Large intestine (tissue), 3 donors: ENCODE measurements around the gene PPP2R5E. TPM values are rescaled to one million over a fixed set of nuclear protein-coding genes. Genes with fewer than 3 reads are reported as not detected.

Source experiments
- DNase-seq, 2 donors: peaks; one replicate each; pipeline versions ENCODE4 v3.0.0 to v3.0.0-alpha.2; 2013
- H3K27ac ChIP-seq: one replicate; pipeline ENCODE4 v1.5.1; 2013; ENCODE audit warnings: low read length
- H3K27me3 ChIP-seq: 2 replicates; pipeline ENCODE4 v1.6.1; 2013; ENCODE audit warnings: low read length; ENCODE audit not compliant: control insufficient read depth, insufficient read depth
- H3K36me3 ChIP-seq: 2 replicates; pipeline ENCODE4 v1.6.1; 2013; ENCODE audit warnings: low read length; ENCODE audit not compliant: control insufficient read depth, insufficient read depth
- H3K4me1 ChIP-seq: one replicate; pipeline ENCODE4 v1.6.1; 2013; ENCODE audit warnings: low read length; ENCODE audit not compliant: control insufficient read depth, insufficient read depth
- H3K4me3 ChIP-seq: one replicate; pipeline ENCODE4 v1.5.1; 2013; ENCODE audit warnings: low read length
- H3K9me3 ChIP-seq: one replicate; pipeline ENCODE4 v1.6.1; 2013; ENCODE audit warnings: mild to moderate bottlenecking, low read depth, low read length, moderate library complexity; ENCODE audit not compliant: control insufficient read depth
- WGBS: methylation state at CpG from one replicate; pipeline ENCODE4 v1.1.5; 2013; ENCODE audit warnings: low lambda C conversion rate; ENCODE audit not compliant: insufficient coverage; 5-methylcytosine and 5-hydroxymethylcytosine counted together
- polyA plus RNA-seq: library from polyadenylated mRNA; unstranded; fragments of 120-200 nt; gene quantifications from one replicate; pipeline ENCODE4 v1.2.1, GENCODE V29; 2013

The PPP2R5E gene
- polyA plus RNA-seq, 1 donor, result 22.4 TPM

DNA sequence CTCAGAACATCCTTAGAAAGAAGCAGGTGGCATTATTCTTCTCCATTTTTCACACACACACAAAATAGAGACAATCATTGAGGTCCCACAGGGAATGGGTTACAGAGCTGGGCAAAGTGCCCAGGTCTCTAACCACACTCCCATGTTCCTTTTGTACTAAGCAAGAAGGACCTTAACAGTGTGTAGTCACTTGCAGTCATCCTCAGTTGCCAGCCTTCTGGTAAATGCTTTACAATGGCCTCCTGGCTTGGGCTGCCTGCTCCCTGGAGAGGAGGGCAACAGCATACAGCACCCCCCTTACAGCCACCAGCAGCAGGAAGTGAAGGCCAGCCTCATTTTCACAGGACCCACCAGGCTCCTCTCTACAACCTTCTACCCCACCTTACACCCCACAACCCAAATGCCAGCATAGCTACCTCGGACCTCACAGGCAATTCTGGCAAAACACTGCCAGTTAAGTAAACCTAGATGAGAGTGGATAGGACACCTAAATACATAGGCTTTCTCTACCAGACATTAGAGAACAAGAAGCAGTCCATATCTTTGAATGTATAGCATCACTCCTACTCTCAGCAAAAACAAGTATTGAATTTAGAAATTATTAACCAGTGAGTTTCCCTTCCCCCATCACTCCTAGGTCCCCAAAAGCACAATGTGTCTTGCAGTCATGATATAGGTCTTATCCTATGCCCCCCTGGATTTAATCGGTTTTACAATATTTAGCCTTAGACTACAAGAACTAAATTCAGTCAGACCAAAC is 88.1 kb downstream of the PPP2R5E start:
- Histone ChIP-seq H3K27ac (no peak overlapping the region), H3K27me3 (no peaks in the 10 kb centered on the region), H3K4me3 (no peak overlapping the region), H3K36me3 (peaks cover 16% of the 10 kb centered on the region), H3K9me3 (no peaks in the 10 kb centered on the region), H3K4me1 (no peaks in the 10 kb centered on the region)
- DNase-seq, result no peak
- no CpG with 5 or more reads among the region's 2 CpGs for WGBS

DNA sequence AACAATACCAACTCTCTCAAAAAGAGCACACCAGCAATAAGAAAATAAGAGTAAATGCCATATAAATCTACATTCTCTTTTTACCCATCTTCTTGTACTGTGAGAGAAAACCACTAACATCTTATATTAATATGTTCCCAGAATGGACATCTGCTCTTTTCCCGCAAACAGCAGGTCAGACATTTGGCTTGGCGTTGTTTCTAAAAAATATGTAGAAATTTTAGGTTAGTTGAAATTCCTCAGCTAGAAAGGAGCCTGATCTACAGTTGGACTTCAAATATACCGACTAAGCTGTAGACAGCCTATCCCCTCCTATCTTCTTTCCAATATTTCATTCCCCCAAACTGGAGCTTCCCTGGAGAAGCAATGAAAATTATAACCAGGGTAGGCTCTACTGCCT is 88.7 kb downstream of the PPP2R5E start:
- Histone ChIP-seq H3K27me3 (no peaks in the 10 kb centered on the region), H3K36me3 (peaks cover 16% of the 10 kb centered on the region), H3K4me1 (no peaks in the 10 kb centered on the region), H3K27ac (no peak overlapping the region), H3K9me3 (no peaks in the 10 kb centered on the region), H3K4me3 (no peak overlapping the region)
- no CpG with 5 or more reads among the region's 3 CpGs for WGBS
- no peak for DNase-seq

DNA sequence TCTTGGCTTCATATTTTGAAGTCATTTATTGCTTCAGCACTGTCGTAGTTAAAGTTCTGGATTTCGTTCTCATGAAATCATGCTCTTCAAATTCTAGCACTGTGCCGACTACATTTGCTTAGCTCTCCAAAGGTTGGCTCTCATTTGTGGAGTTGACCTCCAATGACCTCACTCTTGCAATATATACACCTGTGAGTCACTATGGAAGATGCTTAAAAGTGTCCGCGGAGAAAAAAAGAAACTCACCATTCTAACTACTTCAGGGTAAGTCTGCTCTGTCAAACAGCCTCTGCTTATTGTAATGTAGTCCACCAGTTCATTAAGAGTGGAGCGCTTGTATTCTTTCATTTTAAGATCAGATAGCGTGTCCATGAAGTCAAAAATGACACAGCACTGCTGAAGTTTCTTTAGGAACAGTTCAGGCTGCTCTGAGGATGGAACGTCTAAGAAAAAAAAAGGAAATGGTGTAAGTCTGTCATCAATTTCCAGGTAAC is 89.7 kb downstream of the PPP2R5E start:
- WGBS, result 100% methylated on average over 2 of the region's 8 CpGs
- no peaks in the 10 kb centered on the region for H3K27me3 ChIP-seq
- no peak overlapping the region for H3K4me3 ChIP-seq
- no peaks in the 10 kb centered on the region for H3K9me3 ChIP-seq
- no peak for DNase-seq
- no peaks in the 10 kb centered on the region for H3K4me1 ChIP-seq
- no peak overlapping the region for H3K27ac ChIP-seq
- peaks cover 19% of the 10 kb centered on the region for H3K36me3 ChIP-seq

DNA sequence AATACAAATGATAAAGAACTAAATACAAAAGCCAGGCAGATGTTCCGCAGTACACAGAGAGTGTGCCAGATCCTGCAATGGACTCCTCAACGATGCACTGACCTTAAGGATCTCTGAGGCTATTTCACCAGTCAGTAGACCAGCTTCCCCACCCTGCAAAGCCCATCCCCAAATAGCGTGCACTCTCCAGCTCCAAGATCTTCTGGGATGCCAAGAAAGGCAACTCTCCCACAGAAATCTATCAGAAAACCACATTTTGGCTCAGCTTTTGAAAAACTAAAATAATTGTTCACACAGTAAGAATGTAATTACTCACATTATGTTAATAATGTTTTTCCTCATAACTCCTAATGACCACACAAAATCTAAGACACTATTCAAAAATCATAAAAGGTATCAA is 90.4 kb downstream of the PPP2R5E start:
- no peak overlapping the region for H3K27ac ChIP-seq
- no peaks in the 10 kb centered on the region for H3K4me1 ChIP-seq
- no peaks in the 10 kb centered on the region for H3K9me3 ChIP-seq
- no peaks in the 10 kb centered on the region for H3K27me3 ChIP-seq
- no peak for DNase-seq
- WGBS, result no CpG with 5 or more reads among the region's 3 CpGs
- H3K4me3 ChIP-seq, result no peak overlapping the region
- H3K36me3 ChIP-seq, result peaks cover 19% of the 10 kb centered on the region

DNA sequence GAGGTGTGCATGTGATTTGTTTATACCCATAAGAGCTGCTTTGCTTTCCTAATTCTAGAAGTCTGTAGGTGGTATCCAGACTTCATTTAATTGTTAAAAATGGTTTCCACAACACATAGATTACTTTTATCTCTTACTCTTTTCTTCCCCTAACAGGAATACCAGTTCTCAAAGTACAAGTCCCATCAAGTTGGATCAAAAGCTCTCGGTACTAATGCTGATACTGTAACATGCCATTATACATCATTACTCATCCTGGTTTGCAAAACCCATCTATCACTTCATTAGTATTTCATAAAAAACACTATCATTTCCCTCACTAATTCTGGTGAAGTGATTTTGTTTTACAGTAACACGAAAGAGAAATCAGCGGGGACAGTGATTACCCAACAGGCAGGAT is 94.3 kb downstream of the PPP2R5E start:
- WGBS, result no CpG with 5 or more reads among the region's 3 CpGs
- H3K27me3 ChIP-seq, result no peaks in the 10 kb centered on the region
- H3K4me3 ChIP-seq, result no peak overlapping the region
- H3K4me1 ChIP-seq, result no peaks in the 10 kb centered on the region
- no peaks in the 10 kb centered on the region for H3K9me3 ChIP-seq
- no peak overlapping the region for H3K27ac ChIP-seq
- DNase-seq, result no peak
- H3K36me3 ChIP-seq, result peaks cover 22% of the 10 kb centered on the region

DNA sequence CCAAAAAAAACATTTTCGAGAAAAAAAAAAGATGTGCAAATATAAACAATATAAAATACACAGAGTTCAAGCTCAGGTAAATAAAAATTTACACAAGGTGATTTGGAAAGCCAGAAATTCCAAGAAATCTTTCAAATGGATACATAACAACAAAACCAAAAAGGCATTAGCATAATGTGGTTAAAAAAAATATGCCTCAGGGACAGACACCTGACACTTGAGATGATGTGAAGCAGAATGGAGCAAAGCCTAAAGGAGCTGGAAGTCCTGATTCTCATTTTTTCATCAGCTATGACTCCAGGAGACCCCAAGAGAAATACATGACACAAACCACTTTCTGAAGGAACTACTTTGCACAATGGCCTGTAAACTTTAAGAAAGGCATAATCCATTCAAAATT is 98.6 kb downstream of the PPP2R5E start:
- H3K9me3 ChIP-seq, result no peaks in the 10 kb centered on the region
- no CpG with 5 or more reads among the region's 1 CpG for WGBS
- peaks cover 5% of the 10 kb centered on the region for H3K36me3 ChIP-seq
- H3K27me3 ChIP-seq, result no peaks in the 10 kb centered on the region
- H3K4me1 ChIP-seq, result no peaks in the 10 kb centered on the region
- no peak overlapping the region for H3K27ac ChIP-seq
- no peak overlapping the region for H3K4me3 ChIP-seq
- no peak for DNase-seq

DNA sequence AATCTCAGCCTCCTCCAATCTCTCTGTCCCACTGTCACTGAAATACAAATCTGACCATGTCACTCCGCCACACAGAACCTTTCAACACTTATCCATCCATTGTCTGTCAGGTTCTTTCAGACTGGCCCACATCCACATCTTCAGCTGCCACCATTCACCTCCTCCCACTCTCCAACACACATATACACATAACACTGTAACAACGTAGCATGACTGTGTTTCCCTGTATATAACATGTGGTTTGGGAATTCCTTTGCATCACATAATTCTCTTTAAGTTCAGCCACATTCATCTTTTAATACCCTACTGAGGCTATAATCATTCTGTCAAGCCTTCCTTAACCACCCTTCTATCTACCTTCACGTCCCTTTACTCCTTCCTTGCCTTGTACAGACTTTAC is 99.2 kb downstream of the PPP2R5E start:
- no peak for DNase-seq
- H3K4me1 ChIP-seq, result no peaks in the 10 kb centered on the region

DNA sequence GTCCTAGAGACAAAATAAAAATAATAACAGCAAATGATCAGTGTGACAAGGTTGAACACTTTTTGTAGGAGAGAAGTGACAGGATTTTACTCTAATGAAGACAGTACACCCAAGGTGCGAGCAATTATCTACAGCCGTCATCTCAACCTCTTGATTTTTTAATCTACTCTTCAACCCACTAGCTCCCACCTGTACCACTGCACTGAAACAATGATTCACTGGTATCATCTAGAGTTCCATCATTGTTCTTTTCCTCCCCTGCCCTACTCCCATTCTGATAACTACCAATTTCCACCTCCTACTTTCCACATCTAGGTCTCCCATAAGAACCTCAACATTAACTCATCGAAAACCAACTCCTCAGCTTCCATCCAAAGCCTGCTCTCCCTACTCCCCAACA is 99.8 kb downstream of the PPP2R5E start:
- no peak overlapping the region for H3K27ac ChIP-seq
- no peaks in the 10 kb centered on the region for H3K9me3 ChIP-seq
- H3K4me1 ChIP-seq, result no peaks in the 10 kb centered on the region
- DNase-seq, result no peak
- H3K36me3 ChIP-seq, result peaks cover 3% of the 10 kb centered on the region
- WGBS, result 100% methylated on average over 3 of the region's 3 CpGs
- no peak overlapping the region for H3K4me3 ChIP-seq
- no peaks in the 10 kb centered on the region for H3K27me3 ChIP-seq

More for the DNA sequence above, 99.2 kb downstream of the PPP2R5E start:
- WGBS, result 93% methylated on average over 1 of the region's 3 CpGs
- H3K36me3 ChIP-seq, result peaks cover 5% of the 10 kb centered on the region
- H3K27ac ChIP-seq, result no peak overlapping the region
- H3K9me3 ChIP-seq, result no peaks in the 10 kb centered on the region
- H3K4me3 ChIP-seq, result no peak overlapping the region
- H3K27me3 ChIP-seq, result no peaks in the 10 kb centered on the region

DNA sequence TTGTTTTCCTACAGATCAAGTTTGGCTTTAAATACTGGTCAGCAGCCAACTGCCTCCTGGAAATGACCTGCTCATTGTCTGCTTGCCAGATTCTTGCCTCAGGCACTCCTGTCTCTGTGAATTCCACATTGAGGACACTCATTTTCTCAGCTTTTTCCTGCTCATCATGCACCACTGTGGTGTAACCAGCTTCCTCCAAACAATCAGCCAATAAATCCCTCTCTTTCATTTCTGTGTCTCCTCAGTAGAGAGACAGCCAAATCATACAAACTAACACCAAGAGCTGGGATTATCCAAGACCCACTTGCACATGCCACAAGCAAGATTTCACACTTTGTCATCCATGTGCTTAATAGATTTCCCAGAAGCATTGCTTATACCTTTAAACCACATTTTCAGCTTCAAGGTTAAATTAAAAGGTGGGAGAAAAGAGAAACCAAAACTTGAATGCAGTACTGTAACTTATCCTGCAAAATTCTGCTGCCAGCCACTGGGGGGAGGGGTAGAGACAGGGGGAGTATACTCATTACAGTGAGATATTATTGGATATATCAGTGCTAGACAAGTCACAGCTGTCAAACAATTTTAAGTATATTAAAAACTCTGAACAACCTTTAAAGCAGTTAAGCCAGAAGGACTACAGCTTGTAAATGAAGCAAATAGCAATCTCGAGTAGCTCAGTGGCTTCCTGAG is 105.0 kb downstream of the PPP2R5E start:
- H3K27ac ChIP-seq, result no peak overlapping the region
- H3K4me1 ChIP-seq, result peaks cover 11% of the 10 kb centered on the region
- WGBS, result 60% methylated on average over 1 of the region's 1 CpG

DNA sequence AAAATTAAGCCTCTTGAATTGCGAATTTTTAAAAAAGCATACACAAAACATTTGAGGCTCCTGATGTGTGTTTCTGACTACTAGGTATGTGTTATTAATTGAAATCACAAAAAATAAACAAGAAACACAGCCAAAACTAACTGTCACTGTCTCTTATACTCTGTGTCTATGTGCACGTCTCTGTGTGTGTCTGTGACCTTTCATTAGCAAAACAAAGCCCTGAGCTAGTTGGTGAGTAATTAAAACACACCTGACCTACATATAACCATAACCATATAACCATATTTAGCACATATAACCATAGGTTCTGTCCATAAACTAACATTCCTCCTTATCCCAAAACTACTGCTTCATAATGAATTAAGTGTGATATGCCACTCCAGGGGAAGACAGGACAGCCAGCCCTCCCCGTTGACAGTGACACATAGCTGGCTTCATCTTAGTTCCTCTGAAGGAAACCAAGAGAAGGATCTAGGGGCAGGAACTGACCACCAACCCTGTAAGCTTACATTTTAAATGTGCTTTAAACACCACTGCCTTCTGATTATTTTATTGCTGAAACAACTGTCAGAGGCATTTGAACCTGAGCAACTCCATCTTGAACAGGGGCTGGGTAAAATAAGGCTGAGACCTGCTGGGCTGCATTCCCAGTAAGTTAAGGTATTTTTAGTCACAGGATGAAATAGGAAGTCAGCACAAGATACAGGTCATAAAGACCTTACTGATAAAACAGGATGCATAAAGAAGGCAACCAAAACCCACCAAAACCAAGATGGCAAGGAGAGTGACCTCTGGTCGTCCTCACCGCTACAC is 106.7 kb downstream of the PPP2R5E start:
- Histone ChIP-seq H3K9me3 (no peaks in the 10 kb centered on the region), H3K4me3 (no peak overlapping the region), H3K36me3 (no peaks in the 10 kb centered on the region), H3K27ac (peak overlapping the region; percentile 53), H3K4me1 (peaks cover 11% of the 10 kb centered on the region), H3K27me3 (no peaks in the 10 kb centered on the region)
- DNase-seq, result peak in 1 of 2 donors; percentile 17
- no CpG with 5 or more reads among the region's 5 CpGs for WGBS

More for the DNA sequence above, 105.0 kb downstream of the PPP2R5E start:
- H3K27me3 ChIP-seq, result no peaks in the 10 kb centered on the region
- H3K9me3 ChIP-seq, result no peaks in the 10 kb centered on the region
- DNase-seq, result peak; percentile 9 to 37
- no peak overlapping the region for H3K4me3 ChIP-seq
- H3K36me3 ChIP-seq, result no peaks in the 10 kb centered on the region
